PC-9 (cell line): ENCODE measurements around the gene APOE.

Experiments used
- EZH2 ChIP-seq: fragments of 200-600 bp; sonication (generic); IDR thresholded peaks from 2 replicates; pipeline ENCODE4 v1.8.0; 2017; ENCODE audit warnings: antibody characterized with exemption, low read depth
- TF ChIP-seq, protein P1 (sequence below): fragments of 200-600 bp; sonication (generic); conservative IDR thresholded peaks from 2 replicates; pipeline ENCODE4 v1.6.1; 2017; ENCODE audit warnings: mixed run types, antibody characterized with exemption, mild to moderate bottlenecking, moderate library complexity

DNA sequence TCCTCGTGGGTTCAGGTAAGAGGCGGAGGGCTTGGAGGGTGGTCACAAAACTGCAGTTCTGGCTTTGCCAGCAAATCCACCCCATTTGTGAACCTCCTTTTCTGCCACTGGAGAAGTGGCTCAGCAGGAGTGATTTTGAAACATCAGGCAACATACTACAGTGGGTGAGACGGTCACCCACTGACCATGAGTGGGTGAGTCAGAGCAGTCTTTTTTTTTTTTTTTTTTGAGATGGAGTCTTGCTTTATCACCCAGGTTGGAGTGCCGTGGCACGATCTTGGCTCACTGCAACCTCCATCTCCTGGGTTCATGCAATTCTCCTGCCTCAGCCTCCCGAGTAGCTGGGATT, 11.6 kb upstream of the APOE start:
- TF ChIP-seq, protein P1, sequence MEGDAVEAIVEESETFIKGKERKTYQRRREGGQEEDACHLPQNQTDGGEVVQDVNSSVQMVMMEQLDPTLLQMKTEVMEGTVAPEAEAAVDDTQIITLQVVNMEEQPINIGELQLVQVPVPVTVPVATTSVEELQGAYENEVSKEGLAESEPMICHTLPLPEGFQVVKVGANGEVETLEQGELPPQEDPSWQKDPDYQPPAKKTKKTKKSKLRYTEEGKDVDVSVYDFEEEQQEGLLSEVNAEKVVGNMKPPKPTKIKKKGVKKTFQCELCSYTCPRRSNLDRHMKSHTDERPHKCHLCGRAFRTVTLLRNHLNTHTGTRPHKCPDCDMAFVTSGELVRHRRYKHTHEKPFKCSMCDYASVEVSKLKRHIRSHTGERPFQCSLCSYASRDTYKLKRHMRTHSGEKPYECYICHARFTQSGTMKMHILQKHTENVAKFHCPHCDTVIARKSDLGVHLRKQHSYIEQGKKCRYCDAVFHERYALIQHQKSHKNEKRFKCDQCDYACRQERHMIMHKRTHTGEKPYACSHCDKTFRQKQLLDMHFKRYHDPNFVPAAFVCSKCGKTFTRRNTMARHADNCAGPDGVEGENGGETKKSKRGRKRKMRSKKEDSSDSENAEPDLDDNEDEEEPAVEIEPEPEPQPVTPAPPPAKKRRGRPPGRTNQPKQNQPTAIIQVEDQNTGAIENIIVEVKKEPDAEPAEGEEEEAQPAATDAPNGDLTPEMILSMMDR, result no peak
- TF ChIP-seq EZH2, result no peak
